Adrenal gland (tissue), 5 donors: ENCODE measurements around the gene KCNK5.

ENCODE experiments used
- POLR2A ChIP-seq, 2 donors: fragments of 450-650 bp; IDR thresholded peaks; one replicate each; pipeline ENCODE4 v1.6.1; 2017; ENCODE audit warnings: antibody characterized with exemption in 2 of 2, mild to moderate bottlenecking in 2 of 2, moderate library complexity in 1 of 2
- TF ChIP-seq, protein P1 (sequence below), 6 experiments: fragments of 450-650 bp in 4 of 6; fragments of 200-600 bp in 2 of 6; sonication (generic) in 1 of 6; IDR thresholded peaks; 1 replicate in 5 of 6; 2 replicates in 1 of 6; pipeline versions ENCODE4 v1.5.1 to v1.8.0; 2016 to 2021; ENCODE audit warnings: antibody characterized with exemption in 6 of 6, mild to moderate bottlenecking in 2 of 6, moderate library complexity in 1 of 6
- donor health status: DM: no; HTN: no; CAD: no.

DNA sequence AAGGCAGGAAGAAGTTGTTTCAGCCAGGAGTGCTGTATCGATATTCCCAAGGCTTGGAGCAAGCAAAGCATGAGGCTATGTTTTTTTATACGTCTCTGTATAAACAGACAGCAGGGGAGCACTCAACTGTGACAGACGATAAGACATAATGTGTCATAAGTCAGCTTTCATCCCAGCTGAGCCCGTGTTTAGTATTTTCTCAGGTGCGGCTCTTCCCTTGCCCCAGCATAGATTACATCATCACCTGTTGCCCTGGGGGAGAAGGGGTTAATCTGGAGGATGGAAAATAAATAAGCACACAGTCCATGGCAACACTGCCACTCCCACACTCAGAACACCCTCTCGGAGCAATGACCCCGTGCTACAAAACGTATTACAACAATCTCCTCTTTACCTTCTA is 22.1 kb upstream of the KCNK5 start:
- TF ChIP-seq, protein P1, sequence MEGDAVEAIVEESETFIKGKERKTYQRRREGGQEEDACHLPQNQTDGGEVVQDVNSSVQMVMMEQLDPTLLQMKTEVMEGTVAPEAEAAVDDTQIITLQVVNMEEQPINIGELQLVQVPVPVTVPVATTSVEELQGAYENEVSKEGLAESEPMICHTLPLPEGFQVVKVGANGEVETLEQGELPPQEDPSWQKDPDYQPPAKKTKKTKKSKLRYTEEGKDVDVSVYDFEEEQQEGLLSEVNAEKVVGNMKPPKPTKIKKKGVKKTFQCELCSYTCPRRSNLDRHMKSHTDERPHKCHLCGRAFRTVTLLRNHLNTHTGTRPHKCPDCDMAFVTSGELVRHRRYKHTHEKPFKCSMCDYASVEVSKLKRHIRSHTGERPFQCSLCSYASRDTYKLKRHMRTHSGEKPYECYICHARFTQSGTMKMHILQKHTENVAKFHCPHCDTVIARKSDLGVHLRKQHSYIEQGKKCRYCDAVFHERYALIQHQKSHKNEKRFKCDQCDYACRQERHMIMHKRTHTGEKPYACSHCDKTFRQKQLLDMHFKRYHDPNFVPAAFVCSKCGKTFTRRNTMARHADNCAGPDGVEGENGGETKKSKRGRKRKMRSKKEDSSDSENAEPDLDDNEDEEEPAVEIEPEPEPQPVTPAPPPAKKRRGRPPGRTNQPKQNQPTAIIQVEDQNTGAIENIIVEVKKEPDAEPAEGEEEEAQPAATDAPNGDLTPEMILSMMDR (IDR thresholded peaks at IDR 0.05) = no peak
- no peak for TF ChIP-seq POLR2A (IDR thresholded peaks at IDR 0.05)
